Central memory CD8-positive, alpha-beta T cell (primary cell): ENCODE data around the gene ULK4.
"Not testable (repeated sequence)": the region's sequence is repeated elsewhere in the genome, so short reads cannot be mapped to it uniquely, and the experiment has no call there.

Experiments
- ATAC-seq: fragments of 150-1000 bp; cut with Tn5 transposase; replicated peaks from 2 replicates; pipeline ENCODE4 v1.10.0; 2022; ENCODE audit warnings: mild to moderate bottlenecking, moderate FRiP score, moderate number of reproducible peaks; ENCODE audit not compliant: poor library complexity, severe bottlenecking; ENCODE audit errors: extremely low read depth
- DNase-seq, 2 donors: peaks; one replicate each; pipeline ENCODE4 v3.0.0; 2021; ENCODE audit warnings: low spot score in 2 of 2
- H3K27ac Mint-ChIP-seq: one replicate; pipeline ENCODE4 v1.8.0; 2022; ENCODE audit warnings: low read depth, mild to moderate bottlenecking, moderate library complexity, mixed read lengths
- H3K27me3 Mint-ChIP-seq: one replicate; pipeline ENCODE4 v1.8.0; 2022; ENCODE audit warnings: mixed read lengths
- H3K36me3 Mint-ChIP-seq: one replicate; pipeline ENCODE4 v1.8.0; 2022; ENCODE audit warnings: mild to moderate bottlenecking, moderate library complexity, mixed read lengths; ENCODE audit not compliant: insufficient read depth
- H3K4me1 Mint-ChIP-seq: one replicate; pipeline ENCODE4 v1.8.0; 2022; ENCODE audit warnings: mixed read lengths
- H3K4me3 Mint-ChIP-seq: one replicate; pipeline ENCODE4 v1.8.0; 2022; ENCODE audit warnings: mild to moderate bottlenecking, moderate library complexity, mixed read lengths
- H3K9me3 Mint-ChIP-seq: one replicate; pipeline ENCODE4 v1.8.0; 2022; ENCODE audit warnings: mixed read lengths

Gene ULK4

DNA sequence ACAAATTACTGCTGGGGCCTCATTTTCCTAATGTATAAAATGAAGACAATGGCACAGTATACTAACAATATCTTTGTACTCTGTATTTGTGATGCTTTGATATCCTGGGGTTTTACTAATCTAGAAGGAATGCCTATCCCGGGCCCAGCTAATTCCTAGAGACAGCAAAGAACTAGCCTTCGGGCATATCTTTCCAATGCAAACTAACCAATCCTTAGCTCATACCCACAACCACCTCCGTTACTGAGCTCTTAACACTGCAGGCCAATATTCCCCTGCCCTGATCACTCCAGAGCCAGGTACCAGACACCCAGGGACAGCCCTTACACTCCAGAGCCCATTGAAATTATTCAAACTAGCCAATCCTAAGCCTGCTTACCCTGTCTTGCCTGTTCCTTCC, 309.0 kb downstream of the ULK4 start:
- Mint-ChIP-seq H3K4me3 (no peak overlapping the region), H3K36me3 (no peaks in the 10 kb centered on the region), H3K27ac (no peak overlapping the region), H3K27me3 (no peaks in the 10 kb centered on the region), H3K4me1 (no peaks in the 10 kb centered on the region), H3K9me3 (no peaks in the 10 kb centered on the region)
- ATAC-seq (no peak), DNase-seq (no peak)

DNA sequence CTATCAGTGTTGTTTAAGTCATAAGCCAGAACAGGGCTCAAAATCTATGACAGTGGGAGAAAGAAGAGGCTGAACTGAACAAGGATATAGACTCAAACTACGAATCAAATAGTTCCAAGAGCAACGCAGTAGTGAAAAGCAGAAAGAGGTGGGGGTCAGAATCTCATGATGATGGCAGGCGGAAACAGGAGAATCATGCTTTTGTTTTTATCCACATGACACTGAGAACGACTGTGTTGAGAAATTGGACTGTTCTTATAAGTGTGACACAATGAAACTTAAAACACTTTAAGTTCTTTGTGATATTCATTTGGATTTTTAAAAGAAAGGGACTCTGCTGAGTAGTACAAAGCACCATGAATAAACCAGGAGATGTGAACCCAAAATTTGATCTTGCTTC, 309.4 kb downstream of the ULK4 start:
- Mint-ChIP-seq H3K9me3 (no peaks in the 10 kb centered on the region), H3K27me3 (no peaks in the 10 kb centered on the region), H3K4me1 (no peaks in the 10 kb centered on the region), H3K36me3 (no peaks in the 10 kb centered on the region), H3K27ac (no peak overlapping the region), H3K4me3 (no peak overlapping the region)
- ATAC-seq (no peak), DNase-seq (no peak)

DNA sequence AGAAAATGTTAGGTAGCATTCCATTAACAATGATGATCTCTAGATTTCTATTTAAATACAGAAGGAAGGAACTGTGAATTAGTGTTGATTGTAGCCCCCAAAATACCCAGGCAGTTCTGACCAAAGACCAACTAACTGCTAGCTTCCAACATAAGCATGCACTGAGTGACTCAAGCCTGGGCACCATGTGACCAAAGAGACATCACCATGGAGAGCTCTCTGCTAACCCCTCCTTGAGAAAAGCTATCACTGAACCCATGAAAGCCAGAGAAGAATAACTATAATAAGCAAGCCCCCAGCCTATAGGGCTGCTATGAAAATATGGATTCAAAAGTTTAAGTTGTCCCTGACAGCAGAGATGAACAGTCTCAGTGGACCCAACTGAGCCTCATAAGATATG, 310.2 kb downstream of the ULK4 start:
- no peak for DNase-seq
- ATAC-seq: no peak
- Mint-ChIP-seq H3K27ac (no peak overlapping the region), H3K27me3 (no peaks in the 10 kb centered on the region), H3K36me3 (peaks cover 2% of the 10 kb centered on the region), H3K4me1 (no peaks in the 10 kb centered on the region), H3K4me3 (no peak overlapping the region), H3K9me3 (no peaks in the 10 kb centered on the region)

DNA sequence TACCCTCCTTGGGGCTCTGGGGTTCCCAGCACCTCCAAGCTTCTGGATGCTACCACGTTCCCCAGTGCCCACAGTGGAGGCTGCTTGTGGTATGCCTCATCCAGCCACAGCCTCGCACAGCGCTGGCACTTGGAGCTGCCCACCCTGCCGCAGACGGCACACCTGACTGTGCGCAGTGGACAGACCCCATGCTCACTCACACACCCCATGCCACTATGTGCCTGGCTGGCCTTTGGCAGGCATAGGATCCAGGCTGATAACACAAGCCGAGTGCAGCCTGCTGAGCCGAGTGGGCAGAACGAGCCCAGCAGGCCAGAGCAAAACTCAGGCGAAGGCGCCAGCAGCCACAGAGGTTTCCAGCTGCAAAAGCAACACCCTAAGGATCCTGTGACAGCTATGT, 311.5 kb downstream of the ULK4 start:
- ATAC-seq (no peak), DNase-seq (no peak)
- no peaks in the 10 kb centered on the region for H3K4me1 Mint-ChIP-seq
- no peak overlapping the region for H3K27ac Mint-ChIP-seq
- H3K36me3 Mint-ChIP-seq: peaks cover 2% of the 10 kb centered on the region
- no peak overlapping the region for H3K4me3 Mint-ChIP-seq
- H3K9me3 Mint-ChIP-seq: no peaks in the 10 kb centered on the region
- no peaks in the 10 kb centered on the region for H3K27me3 Mint-ChIP-seq

DNA sequence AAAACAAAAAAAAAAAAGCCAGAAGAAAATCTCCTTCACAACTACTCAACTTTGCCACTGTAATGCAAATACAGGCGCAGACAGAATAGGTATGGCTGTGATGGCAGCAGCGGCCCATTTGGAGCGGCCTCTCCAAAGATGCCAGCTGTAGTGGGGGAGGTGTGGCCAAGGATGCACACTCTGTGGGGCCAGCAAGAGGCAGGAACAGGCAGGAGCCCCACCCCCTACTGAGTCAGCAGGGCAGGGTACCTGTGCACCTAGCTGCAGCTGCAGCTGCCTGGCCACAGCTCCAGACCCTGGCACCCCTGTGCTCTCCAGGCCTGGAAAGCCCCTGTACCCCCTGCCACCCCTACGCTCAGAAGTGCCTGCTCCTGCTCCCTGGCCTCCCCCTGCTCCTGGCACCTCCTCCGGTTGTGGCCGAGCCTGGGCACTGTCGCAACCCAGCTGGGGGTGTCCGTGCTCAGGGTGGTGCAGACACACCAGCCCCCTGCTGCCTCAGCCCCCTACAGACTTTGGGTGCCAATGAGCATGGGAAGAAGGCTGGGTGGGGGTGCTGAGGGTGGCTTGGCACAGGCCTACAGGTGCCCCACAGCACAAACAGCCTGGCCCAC, 312.7 kb downstream of the ULK4 start:
- H3K27ac Mint-ChIP-seq: no peak overlapping the region
- no peaks in the 10 kb centered on the region for H3K9me3 Mint-ChIP-seq
- H3K4me3 Mint-ChIP-seq: no peak overlapping the region
- H3K4me1 Mint-ChIP-seq: no peaks in the 10 kb centered on the region
- H3K27me3 Mint-ChIP-seq: no peaks in the 10 kb centered on the region
- H3K36me3 Mint-ChIP-seq: peaks cover 2% of the 10 kb centered on the region
- DNase-seq (no peak), ATAC-seq (no peak)

DNA sequence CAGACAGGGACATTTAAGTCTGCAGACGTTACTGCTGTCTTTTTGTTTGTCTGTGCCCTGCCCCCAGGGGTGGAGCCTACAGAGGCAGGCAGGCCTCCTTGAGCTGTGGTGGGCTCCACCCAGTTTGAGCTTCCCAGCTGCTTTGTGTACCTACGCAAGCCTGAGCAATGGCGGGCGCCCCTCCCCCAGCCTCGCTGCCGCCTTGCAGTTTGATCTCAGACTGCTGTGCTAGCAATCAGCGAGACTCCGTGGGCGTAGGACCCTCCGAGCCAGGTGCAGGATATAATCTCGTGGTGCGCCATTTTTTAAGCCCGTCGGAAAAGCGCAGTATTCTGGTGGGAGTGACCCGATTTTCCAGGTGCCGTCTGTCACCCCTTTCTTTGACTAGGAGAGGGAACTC, 314.2 kb downstream of the ULK4 start:
- not testable (repeated sequence) for H3K4me1 Mint-ChIP-seq, ATAC-seq, H3K27ac Mint-ChIP-seq, H3K9me3 Mint-ChIP-seq, H3K36me3 Mint-ChIP-seq, H3K4me3 Mint-ChIP-seq, H3K27me3 Mint-ChIP-seq, DNase-seq

DNA sequence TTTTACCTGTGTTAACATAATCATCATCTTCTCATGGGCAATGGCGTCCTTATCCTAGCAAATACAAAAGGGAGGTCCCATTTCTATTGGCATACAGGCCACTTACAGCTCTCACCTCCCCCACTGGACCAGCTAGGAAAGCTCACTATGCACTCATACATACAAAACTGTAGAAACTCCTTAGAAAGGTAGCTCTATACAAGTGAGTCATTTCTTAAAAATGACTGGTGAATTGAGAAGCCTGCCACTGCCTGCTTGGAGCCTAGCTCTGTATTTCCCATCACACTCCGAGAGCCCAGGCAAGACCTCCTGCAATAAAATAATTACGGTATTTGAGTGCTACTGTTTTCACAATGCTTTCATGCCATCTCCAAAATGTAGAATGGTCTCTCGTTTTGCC, 321.8 kb downstream of the ULK4 start:
- Mint-ChIP-seq H3K27me3 (no peaks in the 10 kb centered on the region), H3K4me3 (no peak overlapping the region), H3K27ac (no peak overlapping the region), H3K4me1 (no peaks in the 10 kb centered on the region), H3K9me3 (no peaks in the 10 kb centered on the region), H3K36me3 (no peaks in the 10 kb centered on the region)
- ATAC-seq (no peak), DNase-seq (no peak)

DNA sequence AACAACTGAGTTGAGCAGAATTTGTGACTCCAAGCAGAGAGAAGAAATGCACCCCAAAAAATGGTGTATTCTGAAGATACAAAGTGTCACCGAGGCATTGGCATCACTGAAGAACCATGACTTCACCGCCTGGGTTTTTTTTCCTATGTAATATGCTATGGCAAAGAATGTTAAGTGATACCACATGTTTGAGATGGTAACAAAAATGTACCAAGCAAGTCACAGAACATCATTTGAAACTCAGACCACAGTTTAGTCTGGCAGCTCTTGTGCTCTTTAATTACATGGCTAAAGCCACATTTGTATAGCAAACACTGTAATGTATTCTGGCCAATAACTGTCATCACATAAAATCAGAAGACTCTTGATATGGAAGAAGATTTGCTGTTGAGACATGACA, 323.5 kb downstream of the ULK4 start:
- Mint-ChIP-seq H3K4me3 (no peak overlapping the region), H3K27me3 (no peaks in the 10 kb centered on the region), H3K36me3 (no peaks in the 10 kb centered on the region), H3K27ac (no peak overlapping the region), H3K9me3 (no peaks in the 10 kb centered on the region), H3K4me1 (no peaks in the 10 kb centered on the region)
- DNase-seq (no peak), ATAC-seq (no peak)

DNA sequence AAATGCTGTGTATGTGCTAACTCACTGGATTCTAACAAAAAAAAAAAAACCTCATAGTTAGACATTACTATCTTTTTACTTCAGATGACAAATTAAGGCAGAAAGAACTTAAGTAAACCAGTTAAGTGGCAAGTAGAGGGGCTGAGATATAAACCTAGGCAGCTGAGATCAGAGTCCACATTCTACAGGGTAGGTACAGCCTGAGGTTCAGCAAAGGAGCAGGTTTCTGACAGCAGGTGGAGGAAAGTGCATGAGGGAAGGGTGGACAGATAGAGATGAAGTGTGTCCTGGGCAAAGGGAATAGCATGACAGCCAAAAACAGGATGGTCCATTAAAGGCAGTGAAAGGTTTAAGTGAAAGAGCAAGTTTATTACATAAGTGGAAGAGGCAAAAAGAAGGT, 329.2 kb downstream of the ULK4 start:
- no peak overlapping the region for H3K27ac Mint-ChIP-seq
- H3K27me3 Mint-ChIP-seq: no peaks in the 10 kb centered on the region

DNA sequence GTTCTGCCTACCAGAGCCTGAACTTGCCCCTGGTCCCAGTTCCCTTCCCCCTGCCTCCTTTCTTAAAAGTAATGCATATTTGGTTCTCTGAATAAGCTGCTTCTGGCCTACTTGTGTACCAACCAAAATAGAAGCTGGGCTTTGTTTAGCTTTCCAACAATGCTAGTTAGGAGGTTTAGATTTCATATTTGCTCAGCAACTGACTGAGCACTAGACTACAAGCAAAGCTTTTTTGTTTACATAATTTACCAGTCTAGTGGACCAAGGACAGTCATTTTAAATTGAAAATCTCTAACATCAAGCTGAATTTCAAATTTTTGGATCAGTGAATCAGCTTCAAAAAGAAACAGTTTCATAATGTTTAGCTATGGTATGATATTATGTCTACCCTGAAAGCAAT, 331.2 kb downstream of the ULK4 start:
- Mint-ChIP-seq H3K4me1 (no peaks in the 10 kb centered on the region), H3K27ac (no peak overlapping the region), H3K27me3 (no peaks in the 10 kb centered on the region), H3K9me3 (no peaks in the 10 kb centered on the region), H3K4me3 (no peak overlapping the region), H3K36me3 (peaks cover 2% of the 10 kb centered on the region)
- DNase-seq (no peak), ATAC-seq (no peak)

More for the DNA sequence above, 329.2 kb downstream of the ULK4 start:
- H3K36me3 Mint-ChIP-seq: peaks cover 2% of the 10 kb centered on the region
- H3K4me3 Mint-ChIP-seq: no peak overlapping the region
- no peaks in the 10 kb centered on the region for H3K9me3 Mint-ChIP-seq
- ATAC-seq (no peak), DNase-seq (no peak)
- H3K4me1 Mint-ChIP-seq: no peaks in the 10 kb centered on the region

DNA sequence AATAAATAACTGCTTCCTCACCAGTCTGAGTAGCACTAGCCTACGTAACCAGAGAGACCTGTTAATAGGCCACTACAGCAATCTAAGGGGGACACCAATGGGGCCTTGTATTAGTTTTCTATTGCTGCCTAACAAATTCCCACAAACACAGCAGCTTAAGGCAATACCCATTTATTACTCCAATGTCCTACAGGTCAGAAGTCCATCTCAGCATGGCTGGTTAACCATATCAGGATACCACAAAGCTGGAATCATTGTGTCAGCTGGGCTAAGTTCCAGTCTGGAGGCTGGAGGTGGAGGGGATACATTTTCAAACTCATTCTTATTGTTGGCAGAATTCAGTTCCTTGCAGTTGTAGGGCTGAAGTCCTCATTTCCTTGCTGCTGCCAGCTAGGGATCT, 331.9 kb downstream of the ULK4 start:
- peaks cover 2% of the 10 kb centered on the region for H3K36me3 Mint-ChIP-seq

DNA sequence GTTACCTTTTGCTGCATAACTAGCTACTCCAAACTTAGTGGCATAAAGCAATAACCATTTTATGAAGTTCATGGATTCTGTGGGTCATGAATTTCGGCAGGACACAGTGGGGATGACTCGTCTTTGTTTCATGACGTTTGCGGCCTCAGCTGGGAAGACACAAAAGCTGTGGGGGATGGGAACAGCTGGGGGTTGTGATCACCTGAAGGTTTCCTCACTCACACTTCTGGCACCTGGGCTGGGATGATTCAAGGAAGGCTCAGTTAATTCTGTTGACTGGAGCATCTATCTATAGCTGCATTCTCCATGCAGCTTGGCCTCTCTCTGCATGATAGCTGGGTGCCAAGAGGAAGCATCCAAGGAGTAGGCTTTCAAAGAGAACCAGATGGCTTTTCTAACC, 332.8 kb downstream of the ULK4 start:
- no peaks in the 10 kb centered on the region for H3K27me3 Mint-ChIP-seq
- H3K4me3 Mint-ChIP-seq: no peak overlapping the region
- H3K9me3 Mint-ChIP-seq: no peaks in the 10 kb centered on the region
- no peak for DNase-seq
- no peaks in the 10 kb centered on the region for H3K4me1 Mint-ChIP-seq
- no peak for ATAC-seq
- no peak overlapping the region for H3K27ac Mint-ChIP-seq
- H3K36me3 Mint-ChIP-seq: peaks cover 2% of the 10 kb centered on the region

More for the DNA sequence above, 331.9 kb downstream of the ULK4 start:
- Mint-ChIP-seq H3K4me1 (no peaks in the 10 kb centered on the region), H3K27ac (no peak overlapping the region), H3K9me3 (no peaks in the 10 kb centered on the region), H3K4me3 (no peak overlapping the region), H3K27me3 (no peaks in the 10 kb centered on the region)
- DNase-seq: no peak
- no peak for ATAC-seq

DNA sequence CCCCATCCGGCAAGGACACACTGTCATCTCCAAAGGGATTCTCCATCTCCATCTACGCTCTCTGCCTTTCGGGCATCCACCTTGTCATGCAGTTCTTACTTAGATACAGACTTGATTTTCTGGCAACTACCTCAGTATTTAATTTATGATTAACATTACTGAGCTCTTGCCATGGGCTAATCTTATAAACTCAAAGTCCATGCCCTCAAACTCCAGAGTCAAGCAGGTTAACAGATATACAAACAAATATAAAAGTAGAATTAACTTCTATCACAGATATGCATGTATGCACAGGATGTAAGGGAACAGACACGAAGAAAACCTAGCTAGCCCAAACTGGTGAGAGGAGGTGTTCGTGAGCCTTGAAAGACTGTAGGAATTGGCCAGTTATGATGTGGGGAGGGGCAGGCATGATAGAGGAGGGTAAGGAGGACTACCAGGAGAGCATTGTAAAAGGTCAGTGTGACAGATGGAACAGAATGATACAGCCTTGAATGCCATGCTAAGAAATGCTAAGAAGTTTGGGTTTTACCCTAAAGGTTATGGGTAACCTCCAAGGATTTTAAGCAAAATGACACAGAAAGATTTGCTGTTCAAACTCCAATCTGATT, 334.3 kb downstream of the ULK4 start:
- peaks cover 2% of the 10 kb centered on the region for H3K36me3 Mint-ChIP-seq
- H3K9me3 Mint-ChIP-seq: no peaks in the 10 kb centered on the region
- ATAC-seq (no peak), DNase-seq (no peak)
- no peaks in the 10 kb centered on the region for H3K27me3 Mint-ChIP-seq
- H3K27ac Mint-ChIP-seq: no peak overlapping the region
- H3K4me1 Mint-ChIP-seq: no peaks in the 10 kb centered on the region
- H3K4me3 Mint-ChIP-seq: no peak overlapping the region
